ENCODE results near the gene OR2T6.
"Not testable (repeated sequence)": the region's sequence is repeated elsewhere in the genome, so short reads cannot be mapped to it uniquely, and the experiment has no call there.

The OR2T6 gene

DNA sequence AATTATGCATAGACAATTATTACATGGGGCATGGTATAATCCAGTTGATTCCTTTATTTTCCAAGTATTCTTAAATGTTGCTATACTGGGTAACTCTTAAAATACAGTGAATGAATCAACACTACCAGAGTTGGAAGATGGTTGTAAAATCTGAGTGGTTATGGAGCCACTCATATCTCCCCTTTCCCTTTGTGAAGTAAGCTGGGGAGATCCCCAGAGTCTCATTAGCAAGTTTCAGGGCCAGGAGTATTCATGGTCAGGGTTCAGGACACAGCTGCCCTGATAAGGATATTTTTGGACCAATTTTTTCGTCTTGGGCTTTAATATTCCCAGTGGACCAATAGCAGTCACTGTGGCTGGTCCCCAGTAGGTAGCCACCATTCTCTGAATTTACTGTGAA, 63.1 kb downstream of the OR2T6 start:
- not testable (repeated sequence) for H3K4me3 ChIP-seq (ENCODE audit: low read length); DNase-seq (ENCODE audit: low read depth)

DNA sequence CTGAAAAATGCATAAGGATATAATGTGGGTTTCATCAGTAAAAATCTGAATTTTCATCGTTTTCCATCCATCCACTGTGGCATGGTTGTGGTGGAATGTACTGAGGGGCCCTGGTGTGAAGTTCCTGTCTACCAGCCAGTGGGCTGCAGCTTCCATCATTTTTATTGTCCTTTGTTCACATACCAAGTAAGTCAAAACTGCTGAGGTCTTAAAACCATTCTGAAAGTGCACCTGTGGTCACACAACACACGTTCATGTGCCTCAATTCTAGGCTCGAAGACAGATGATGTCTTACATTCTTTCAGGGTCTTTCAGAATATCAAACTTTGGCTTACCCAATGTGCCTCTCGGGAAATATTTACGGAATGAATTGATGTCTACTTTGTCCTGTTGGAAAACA, 63.7 kb downstream of the OR2T6 start:
- not testable (repeated sequence) for H3K4me3 ChIP-seq (ENCODE audit: low read length); DNase-seq (ENCODE audit: low read depth)
